SK-N-SH (cell line): ENCODE data around the gene GRB2. TPM values are rescaled to one million over a fixed set of nuclear protein-coding genes. Genes with fewer than 3 reads are reported as not detected.

Experiments used
- CTCF ChIA-PET: fragments of 300-600, 350-600 bp; formaldehyde crosslinking; extraction: SDS; loops from one replicate; lab custom pipeline; 2021; lab: Yijun Ruan, JAX
- POLR2A ChIA-PET: fragments of 350-600 bp; sonication (Branson Sonifier 250); formaldehyde crosslinking; extraction: SDS; loops from one replicate; lab custom pipeline; 2020; ENCODE audit warnings: antibody characterized with exemption, inconsistent platforms; lab: Yijun Ruan, JAX
- DNase-seq: peaks from one replicate; pipeline ENCODE4 v3.0.0; 2012
- H2AFZ ChIP-seq: fragments of 200-600 bp; sonication (generic); 2 replicates; pipeline ENCODE4 v1.8.1; 2016; ENCODE audit warnings: antibody characterized with exemption, mild to moderate bottlenecking, low read depth
- H3F3A ChIP-seq: fragments of 200-600 bp; sonication (generic); replicated peaks from 2 replicates; pipeline ENCODE3; 2016; ENCODE audit warnings: antibody characterized with exemption, mild to moderate bottlenecking; ENCODE audit not compliant: insufficient read depth
- H3K27ac ChIP-seq, 2 experiments: fragments of 200-500 bp in 1 of 2; fragments of 200-600 bp in 1 of 2; sonication (Bioruptor generic) in 1 of 2; sonication (generic), shearing (Covaris generic) in 1 of 2; 2 replicates each; pipeline versions ENCODE4 v1.5.1 to v1.6.1; 2014 to 2016; ENCODE audit warnings: low read depth in 2 of 2, inconsistent platforms in 1 of 2, low read length in 1 of 2, mild to moderate bottlenecking in 1 of 2, mixed read lengths in 1 of 2
- H3K27me3 ChIP-seq: fragments of 200-600 bp; sonication (generic), shearing (Covaris generic); 2 replicates; pipeline ENCODE4 v1.6.1; 2016; ENCODE audit warnings: mixed run types; ENCODE audit not compliant: insufficient read depth
- H3K36me3 ChIP-seq, 2 experiments: fragments of 200-500 bp in 1 of 2; fragments of 200-600 bp in 1 of 2; sonication (Bioruptor generic) in 1 of 2; sonication (generic) in 1 of 2; replicated peaks in 1 of 2; 2 replicates each; pipeline versions ENCODE3 to v1.5.1; 2014 to 2016; ENCODE audit warnings: low read length in 1 of 2, mild to moderate bottlenecking in 1 of 2; ENCODE audit not compliant: insufficient read depth in 2 of 2, control insufficient read depth in 1 of 2
- H3K4me1 ChIP-seq, 2 experiments: fragments of 200-500 bp in 1 of 2; fragments of 200-600 bp in 1 of 2; sonication (Bioruptor generic) in 1 of 2; sonication (generic), shearing (Covaris generic) in 1 of 2; 2 replicates each; pipeline versions ENCODE4 v1.5.1 to v1.6.1; 2014 to 2016; ENCODE audit warnings: low read depth in 1 of 2, low read length in 1 of 2, mixed run types in 1 of 2; ENCODE audit not compliant: insufficient read depth in 2 of 2, control insufficient read depth in 1 of 2
- H3K4me2 ChIP-seq: fragments of 200-600 bp; sonication (generic), shearing (Covaris generic); 2 replicates; pipeline ENCODE4 v1.6.1; 2017; ENCODE audit warnings: mixed run types
- H3K4me3 ChIP-seq, 2 experiments: fragments of 200-500 bp in 1 of 2; fragments of 200-600 bp in 1 of 2; sonication (Bioruptor generic) in 1 of 2; sonication (generic), shearing (Covaris generic) in 1 of 2; 2 replicates each; pipeline versions ENCODE4 v1.5.1 to v1.8.1; 2014 to 2016; ENCODE audit warnings: low read depth in 2 of 2, inconsistent platforms in 1 of 2, low read length in 1 of 2, mild to moderate bottlenecking in 1 of 2, mixed read lengths in 1 of 2, moderate library complexity in 1 of 2
- H3K79me2 ChIP-seq: fragments of 200-600 bp; sonication (generic); 2 replicates; pipeline ENCODE4 v1.8.1; 2017; ENCODE audit warnings: mild to moderate bottlenecking; ENCODE audit not compliant: insufficient read depth
- H3K9ac ChIP-seq: fragments of 200-600 bp; sonication (generic); 2 replicates; pipeline ENCODE4 v1.6.1; 2017; ENCODE audit warnings: mixed run types
- H3K9me2 ChIP-seq: fragments of 200-600 bp; sonication (generic); 2 replicates; pipeline ENCODE4 v1.6.1; 2017; ENCODE audit warnings: mixed run types
- H3K9me3 ChIP-seq: fragments of 200-600 bp; sonication (generic); 2 replicates; pipeline ENCODE4 v1.6.1; 2017; ENCODE audit warnings: mixed run types, mild to moderate bottlenecking, moderate library complexity
- H4K20me1 ChIP-seq: fragments of 200-600 bp; sonication (generic); 2 replicates; pipeline ENCODE4 v1.6.1; 2017; ENCODE audit warnings: mild to moderate bottlenecking, mixed run types; ENCODE audit not compliant: insufficient read depth
- CHD2 ChIP-seq: fragments of 150-350 bp; IDR thresholded peaks from 2 replicates; pipeline ENCODE4 v1.6.1; 2018; ENCODE audit warnings: low read length; ENCODE audit not compliant: partially characterized antibody
- ELF1 ChIP-seq: IDR thresholded peaks from 2 replicates; pipeline ENCODE4 v1.4.0; 2012
- GATA2 ChIP-seq: sonication (generic); formaldehyde crosslinking; IDR thresholded peaks from 2 replicates; pipeline ENCODE4 v1.5.0; 2020; ENCODE audit warnings: mild to moderate bottlenecking, missing genetic modification reagents
- JUND ChIP-seq: IDR thresholded peaks from 2 replicates; pipeline ENCODE4 v1.4.0; 2012
- MXI1 ChIP-seq: IDR thresholded peaks from 2 replicates; pipeline ENCODE4 v1.6.1; 2012; ENCODE audit warnings: mild to moderate bottlenecking, low read depth, low read length, improper control_type of control experiment
- NRF1 ChIP-seq: IDR thresholded peaks from 2 replicates; pipeline ENCODE4 v1.6.1; 2012; ENCODE audit warnings: low read depth, mild to moderate bottlenecking, low read length
- RCOR1 ChIP-seq: fragments of 150-350 bp; IDR thresholded peaks from 2 replicates; pipeline ENCODE4 v1.6.1; 2017; ENCODE audit warnings: antibody characterized with exemption, low read length
- SMC3 ChIP-seq: IDR thresholded peaks from 2 replicates; pipeline ENCODE4 v1.6.1; 2012; ENCODE audit warnings: low read depth, low read length, improper control_type of control experiment
- TEAD4 ChIP-seq: IDR thresholded peaks from 2 replicates; pipeline ENCODE4 v1.4.0; 2012; ENCODE audit warnings: mild to moderate bottlenecking, borderline replicate concordance; ENCODE audit not compliant: insufficient read depth
- USF1 ChIP-seq: IDR thresholded peaks from 2 replicates; pipeline ENCODE4 v1.4.0; 2012; ENCODE audit warnings: low read depth, borderline replicate concordance
- YY1 ChIP-seq: IDR thresholded peaks from 2 replicates; pipeline ENCODE4 v1.4.0; 2012; ENCODE audit warnings: low read depth, mild to moderate bottlenecking
- WGBS: methylation state at CpG from one replicate; pipeline ENCODE4 v1.1.6; 2017; ENCODE audit warnings: low lambda C conversion rate; 5-methylcytosine and 5-hydroxymethylcytosine counted together
- polyA plus RNA-seq, 3 experiments: library from polyadenylated mRNA; depleted of rRNA; stranded (reverse); fragments of >200 nt; gene quantifications; 2 replicates each; pipeline ENCODE4 v1.2.3, GENCODE V29; 2012
- TF ChIP-seq, protein P1 (sequence below): fragments of 200-600 bp; sonication (generic); IDR thresholded peaks from 2 replicates; pipeline ENCODE4 v1.6.1; 2017; ENCODE audit warnings: antibody characterized with exemption, mild to moderate bottlenecking, moderate library complexity
- TF ChIP-seq, protein P2 (sequence below): IDR thresholded peaks from 2 replicates; pipeline ENCODE4 v1.4.0; 2012; ENCODE audit warnings: low read depth
- TF ChIP-seq, protein P3 (sequence below): fragments of 150-350 bp; IDR thresholded peaks from 2 replicates; pipeline ENCODE4 v1.6.1; 2016; ENCODE audit warnings: mild to moderate bottlenecking, low read depth, low read length
- TF ChIP-seq, protein P4 (sequence below): IDR thresholded peaks from 2 replicates; pipeline ENCODE4 v1.4.0; 2012; ENCODE audit warnings: low read depth, borderline replicate concordance

Gene GRB2
- polyA plus RNA-seq, 1 of the 3 experiments (the other 2 are of a cell fraction) = 89.6 TPM

DNA sequence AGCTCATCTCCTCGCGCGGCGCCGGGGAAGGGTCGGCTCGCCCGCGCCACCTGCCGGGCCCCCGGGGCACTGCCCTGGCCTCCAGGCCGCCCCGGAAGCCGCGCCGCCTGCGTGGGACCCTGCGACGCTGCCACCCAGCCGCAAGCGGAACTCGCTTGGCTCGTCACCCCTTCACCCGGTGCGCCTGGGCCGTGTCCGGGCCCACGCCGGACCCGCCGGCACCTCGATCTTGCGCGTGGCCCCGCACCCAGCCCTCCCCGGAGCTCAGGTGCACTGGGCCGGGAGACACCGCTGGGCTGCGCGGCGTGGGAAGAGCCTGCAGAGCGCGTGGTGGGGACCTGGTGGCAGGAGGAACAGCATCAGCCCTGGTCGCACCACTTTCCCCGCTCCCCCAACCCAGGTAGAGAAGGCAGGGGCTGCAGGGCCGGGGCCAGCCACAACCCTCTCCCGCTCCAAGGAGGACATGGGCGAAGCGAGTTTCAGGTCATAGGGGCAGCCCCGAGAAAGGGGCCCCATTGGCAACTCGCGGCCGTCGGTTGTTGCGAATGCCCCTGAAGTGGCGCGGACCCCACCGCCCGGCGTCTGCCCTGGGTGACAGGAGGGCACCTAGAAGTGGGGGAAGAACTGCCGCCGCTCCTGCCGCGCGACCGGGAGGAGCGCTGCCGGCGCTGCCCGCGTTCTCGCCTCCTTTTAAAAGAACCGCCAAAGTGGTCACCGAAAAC, 134.1 kb downstream of the GRB2 start (continued):
- TF ChIP-seq, protein P1, sequence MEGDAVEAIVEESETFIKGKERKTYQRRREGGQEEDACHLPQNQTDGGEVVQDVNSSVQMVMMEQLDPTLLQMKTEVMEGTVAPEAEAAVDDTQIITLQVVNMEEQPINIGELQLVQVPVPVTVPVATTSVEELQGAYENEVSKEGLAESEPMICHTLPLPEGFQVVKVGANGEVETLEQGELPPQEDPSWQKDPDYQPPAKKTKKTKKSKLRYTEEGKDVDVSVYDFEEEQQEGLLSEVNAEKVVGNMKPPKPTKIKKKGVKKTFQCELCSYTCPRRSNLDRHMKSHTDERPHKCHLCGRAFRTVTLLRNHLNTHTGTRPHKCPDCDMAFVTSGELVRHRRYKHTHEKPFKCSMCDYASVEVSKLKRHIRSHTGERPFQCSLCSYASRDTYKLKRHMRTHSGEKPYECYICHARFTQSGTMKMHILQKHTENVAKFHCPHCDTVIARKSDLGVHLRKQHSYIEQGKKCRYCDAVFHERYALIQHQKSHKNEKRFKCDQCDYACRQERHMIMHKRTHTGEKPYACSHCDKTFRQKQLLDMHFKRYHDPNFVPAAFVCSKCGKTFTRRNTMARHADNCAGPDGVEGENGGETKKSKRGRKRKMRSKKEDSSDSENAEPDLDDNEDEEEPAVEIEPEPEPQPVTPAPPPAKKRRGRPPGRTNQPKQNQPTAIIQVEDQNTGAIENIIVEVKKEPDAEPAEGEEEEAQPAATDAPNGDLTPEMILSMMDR = peak; percentile 62
- TF ChIP-seq, protein P2, sequence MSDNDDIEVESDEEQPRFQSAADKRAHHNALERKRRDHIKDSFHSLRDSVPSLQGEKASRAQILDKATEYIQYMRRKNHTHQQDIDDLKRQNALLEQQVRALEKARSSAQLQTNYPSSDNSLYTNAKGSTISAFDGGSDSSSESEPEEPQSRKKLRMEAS = peak; percentile 51; the same call in 1 of the 2 replicates
- TF ChIP-seq CHD2 = peak; percentile 76

- Histone ChIP-seq H3K9ac (peak within 1 kb of the TSS; percentile 85), H3K27me3 (no peaks in the 10 kb centered on the region), H3K4me2 (peak within 1 kb of the TSS; percentile 100), H3F3A (peaks cover 6% of the 10 kb centered on the region), H3K4me3 (peak within 1 kb of the TSS; percentile 74 to 82), H2AFZ (peak within 1 kb of the TSS; percentile 100), H3K27ac (peak within 1 kb of the TSS; percentile 74 to 97), H3K9me3 (no peaks in the 10 kb centered on the region), H3K79me2 (peaks cover 9% of the 10 kb centered on the region), H3K4me1 (peaks cover 24 to 44% of the 10 kb centered on the region in 2 experiments; a peak in 3 of 4 replicates), H4K20me1 (no peaks in the 10 kb centered on the region), H3K9me2 (no peaks in the 10 kb centered on the region), H3K36me3 (peaks cover 7 to 13% of the 10 kb centered on the region in 2 experiments)
- DNase-seq = no peak
- no CpG with 5 or more reads among the region's 39 CpGs for WGBS
- TF ChIP-seq NRF1 (peak; percentile 41), MXI1 (no peak)
- POLR2A ChIA-PET = interaction anchor here (0.7 to 5.3 kb wide), 14 partner anchors 9 to 398 kb away, joined by 3 to 67 read pairs (median 5); partner anchors contain the start of genes GGA3, GRB2, MRPL58 and MRPS7
- CTCF ChIA-PET = interaction anchor here (0.5 to 6.8 kb wide), 66 partner anchors 10 to 557 kb away, joined by 3 to 102 read pairs (median 4); partner anchors contain the start of genes ATP5PD, GGA3, GRB2 and KCTD2
Measured at GRCh38 chr17:75270966-75271232, 134.6 kb downstream of the GRB2 start, which contains the start of gene MIF4GD. MIF4GD (minus strand) TSS chr17:75271231; CDS start chr17:75270195, 1,036 bp downstream.

DNA sequence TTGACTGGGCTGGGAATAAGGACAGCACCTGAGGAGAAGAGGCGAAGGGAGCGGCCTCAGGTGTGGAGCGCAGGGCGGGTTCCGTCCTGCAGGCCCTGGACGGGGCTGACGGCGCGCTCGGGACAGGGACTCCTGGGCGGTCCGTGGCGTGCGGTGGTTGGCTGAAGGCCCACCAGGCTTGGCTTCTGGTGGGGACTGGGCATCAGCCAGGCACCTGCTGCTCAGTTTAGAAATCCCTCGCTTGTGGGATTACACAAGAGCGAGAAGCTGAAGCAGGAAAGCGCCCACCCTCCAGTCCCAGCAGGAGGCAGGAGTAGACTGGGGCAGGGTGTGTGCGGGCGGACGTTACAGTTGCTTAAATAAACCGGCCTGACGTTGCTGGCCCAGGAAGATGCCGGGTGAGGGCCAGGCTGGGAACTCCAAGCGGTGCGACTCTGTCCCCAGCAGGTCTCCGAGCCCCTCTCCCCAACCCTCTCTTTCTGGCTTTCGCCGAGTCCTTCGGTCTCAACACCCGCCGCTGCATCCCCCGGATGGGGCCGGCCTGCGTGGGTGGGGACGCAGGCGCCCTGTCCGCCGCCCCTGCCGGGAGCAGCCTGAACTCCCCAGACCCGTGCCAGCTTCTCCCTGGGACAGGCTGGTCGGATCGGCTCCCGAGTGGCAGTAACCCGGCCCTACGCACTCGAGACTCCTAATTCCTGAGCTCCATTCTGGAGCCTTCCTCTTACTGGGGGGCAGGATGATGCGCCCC, 135.1 kb downstream of the GRB2 start:
- POLR2A ChIA-PET = interaction anchor here (0.7 to 5.3 kb wide), 16 partner anchors 9 to 397 kb away, joined by 3 to 67 read pairs (median 4); partner anchors contain the start of genes GGA3, GRB2, MRPL58 and MRPS7
- DNase-seq = peak; percentile 92
- H3K27me3 ChIP-seq = no peaks in the 10 kb centered on the region
- CTCF ChIA-PET = interaction anchor here (0.5 to 6.8 kb wide), 67 partner anchors 10 to 558 kb away, joined by 3 to 102 read pairs (median 4); partner anchors contain the start of genes ATP5PD, GGA3, GRB2 and KCTD2
- H3F3A ChIP-seq = peaks cover 6% of the 10 kb centered on the region
- no peaks in the 10 kb centered on the region for H4K20me1 ChIP-seq
- H3K4me2 ChIP-seq = peak overlapping the region; percentile 95
- H3K4me3 ChIP-seq = peak overlapping the region; percentile 74 to 82
- peak overlapping the region; percentile 85 for H3K9ac ChIP-seq
- H3K9me3 ChIP-seq = no peaks in the 10 kb centered on the region
- peaks cover 24 to 44% of the 10 kb centered on the region in 2 experiments; a peak in 3 of 4 replicates for H3K4me1 ChIP-seq
- H3K79me2 ChIP-seq = peaks cover 9% of the 10 kb centered on the region
- WGBS = 4% methylated on average over 37 of the region's 47 CpGs
- peaks cover 12 to 18% of the 10 kb centered on the region in 2 experiments for H3K36me3 ChIP-seq
- H3K27ac ChIP-seq = peak overlapping the region; percentile 74 to 97
- H3K9me2 ChIP-seq = no peaks in the 10 kb centered on the region
- peak overlapping the region; percentile 100 for H2AFZ ChIP-seq
- TF ChIP-seq ELF1 = no peak
- TF ChIP-seq, protein P3, sequence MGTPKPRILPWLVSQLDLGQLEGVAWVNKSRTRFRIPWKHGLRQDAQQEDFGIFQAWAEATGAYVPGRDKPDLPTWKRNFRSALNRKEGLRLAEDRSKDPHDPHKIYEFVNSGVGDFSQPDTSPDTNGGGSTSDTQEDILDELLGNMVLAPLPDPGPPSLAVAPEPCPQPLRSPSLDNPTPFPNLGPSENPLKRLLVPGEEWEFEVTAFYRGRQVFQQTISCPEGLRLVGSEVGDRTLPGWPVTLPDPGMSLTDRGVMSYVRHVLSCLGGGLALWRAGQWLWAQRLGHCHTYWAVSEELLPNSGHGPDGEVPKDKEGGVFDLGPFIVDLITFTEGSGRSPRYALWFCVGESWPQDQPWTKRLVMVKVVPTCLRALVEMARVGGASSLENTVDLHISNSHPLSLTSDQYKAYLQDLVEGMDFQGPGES = no peak
- no peak for TF ChIP-seq JUND
- TF ChIP-seq, protein P4, sequence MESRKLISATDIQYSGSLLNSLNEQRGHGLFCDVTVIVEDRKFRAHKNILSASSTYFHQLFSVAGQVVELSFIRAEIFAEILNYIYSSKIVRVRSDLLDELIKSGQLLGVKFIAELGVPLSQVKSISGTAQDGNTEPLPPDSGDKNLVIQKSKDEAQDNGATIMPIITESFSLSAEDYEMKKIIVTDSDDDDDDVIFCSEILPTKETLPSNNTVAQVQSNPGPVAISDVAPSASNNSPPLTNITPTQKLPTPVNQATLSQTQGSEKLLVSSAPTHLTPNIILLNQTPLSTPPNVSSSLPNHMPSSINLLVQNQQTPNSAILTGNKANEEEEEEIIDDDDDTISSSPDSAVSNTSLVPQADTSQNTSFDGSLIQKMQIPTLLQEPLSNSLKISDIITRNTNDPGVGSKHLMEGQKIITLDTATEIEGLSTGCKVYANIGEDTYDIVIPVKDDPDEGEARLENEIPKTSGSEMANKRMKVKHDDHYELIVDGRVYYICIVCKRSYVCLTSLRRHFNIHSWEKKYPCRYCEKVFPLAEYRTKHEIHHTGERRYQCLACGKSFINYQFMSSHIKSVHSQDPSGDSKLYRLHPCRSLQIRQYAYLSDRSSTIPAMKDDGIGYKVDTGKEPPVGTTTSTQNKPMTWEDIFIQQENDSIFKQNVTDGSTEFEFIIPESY = no peak
- TF ChIP-seq GATA2 (CRISPR knock-in tag) = no peak
- no peak for TF ChIP-seq TEAD4
- TF ChIP-seq USF1 = no peak
- TF ChIP-seq YY1 = 0 out of 2 replicates have a peak, but pooled peaks have one; percentile 10
- TF ChIP-seq, protein P2 = peak; percentile 47; the same call in 1 of the 2 replicates
- peak; percentile 58 for TF ChIP-seq SMC3
- no peak; the same call in 1 of the 2 replicates for TF ChIP-seq RCOR1
- peak; percentile 51; the same call in 1 of the 2 replicates for TF ChIP-seq MXI1
